Measurements from ENCODE around the gene GET4. TPM values are rescaled to one million over a fixed set of nuclear protein-coding genes. Genes with fewer than 3 reads are reported as not detected.

GET4 gene
- total RNA-seq, 4 donors from 2014 or later = 29.8 to 50.2 (median 38.3) TPM

DNA sequence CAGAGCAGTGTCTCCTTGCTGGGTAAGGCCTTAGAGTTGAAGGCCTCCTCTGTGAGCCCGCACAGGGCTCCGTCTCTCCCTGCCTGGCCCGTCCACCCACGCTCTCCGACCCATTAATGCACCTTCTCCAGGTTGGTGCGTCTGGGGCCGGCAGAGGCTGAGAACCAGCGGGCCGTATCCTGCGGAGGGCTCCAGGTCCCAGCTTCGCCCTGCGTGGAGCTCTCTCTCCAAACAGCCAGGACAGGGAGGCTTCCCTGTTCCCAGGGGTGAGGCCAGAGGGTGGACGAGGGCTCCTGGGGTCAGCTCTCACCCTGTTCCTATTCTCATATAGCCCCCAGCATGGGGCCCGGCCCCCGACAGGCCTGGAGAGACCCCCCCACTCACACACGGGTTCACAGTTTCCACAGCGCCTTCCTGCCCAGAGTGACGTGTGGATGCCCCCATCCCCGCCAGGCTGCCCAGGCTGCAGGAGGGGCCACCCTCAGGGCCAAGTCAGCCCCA lies 34.6 kb downstream of the GET4 start:
- peaks cover 0 to 81% (median 16%) of the 10 kb centered on the region in 4 donors for H3K4me1 ChIP-seq
- peaks cover 0 to 5% of the 10 kb centered on the region in 2 donors for H3K27me3 ChIP-seq
- H3K4me3 ChIP-seq = no peak overlapping the region
- 80 to 85% methylated on average over 11 to 19 of the region's 19 CpGs for WGBS, 2 donors
- TF ChIP-seq EP300 (IDR thresholded peaks at IDR 0.05) (no peak), CTCF (IDR thresholded peaks at IDR 0.05) (no peak), POLR2A (IDR thresholded peaks at IDR 0.05) (no peak)
- DNase-seq (ENCODE audit: low spot score in 2 of 2) = no peak
- H3K27ac ChIP-seq = peak overlapping the region; percentile 13 to 85 (median 54)
- no peaks in the 10 kb centered on the region for H3K36me3 ChIP-seq
- no peaks in the 10 kb centered on the region for H3K9me3 ChIP-seq

GRCh38 chr7:911791-912480 lies 35.6 kb downstream of the GET4 start:
- DNase-seq (ENCODE audit: low spot score in 2 of 2) = no peak
- H3K27me3 ChIP-seq = peaks cover 0 to 5% of the 10 kb centered on the region in 2 donors
- H3K36me3 ChIP-seq = no peaks in the 10 kb centered on the region
- H3K9me3 ChIP-seq = no peaks in the 10 kb centered on the region
- WGBS, 2 donors = 45 to 47% methylated on average over 13 to 31 of the region's 41 CpGs
- no peak overlapping the region for H3K4me3 ChIP-seq
- H3K27ac ChIP-seq = peak overlapping the region; percentile 50 to 85 (median 69)
- peaks cover 0 to 86% (median 17%) of the 10 kb centered on the region in 4 donors for H3K4me1 ChIP-seq
- TF ChIP-seq EP300 (IDR thresholded peaks at IDR 0.05) = peak in 1 of 2 donors; percentile 38
- TF ChIP-seq POLR2A (IDR thresholded peaks at IDR 0.05) = no peak
- TF ChIP-seq CTCF (IDR thresholded peaks at IDR 0.05) = no peak

- no peak overlapping the region for H3K4me3 ChIP-seq
- peaks cover 0 to 66% (median 17%) of the 10 kb centered on the region in 4 donors for H3K4me1 ChIP-seq
- peaks cover 0 to 5% of the 10 kb centered on the region in 2 donors for H3K27me3 ChIP-seq
- TF ChIP-seq CTCF (IDR thresholded peaks at IDR 0.05) (peak in 2 of 5 experiments; percentile 16 to 32), EP300 (IDR thresholded peaks at IDR 0.05) (peak in 1 of 2 donors; percentile 25), POLR2A (IDR thresholded peaks at IDR 0.05) (no peak)
- H3K36me3 ChIP-seq = peaks cover 0 to 9% (median 0%) of the 10 kb centered on the region in 3 donors
- 59 to 61% methylated on average over 24 to 29 of the region's 31 CpGs for WGBS, 2 donors
- peak overlapping the region in 3 of 4 donors; percentile 57 to 80 (median 59) for H3K27ac ChIP-seq
- H3K9me3 ChIP-seq = no peaks in the 10 kb centered on the region
- DNase-seq (ENCODE audit: low spot score in 2 of 2) = no peak
These were observed 37.6 kb downstream of the GET4 start for GRCh38 chr7:913736-914520.

GRCh38 chr7:914521-915194 lies 38.3 kb downstream of the GET4 start:
- peaks cover 0 to 61% (median 17%) of the 10 kb centered on the region in 4 donors for H3K4me1 ChIP-seq
- TF ChIP-seq CTCF (IDR thresholded peaks at IDR 0.05) (no peak), EP300 (IDR thresholded peaks at IDR 0.05) (peak in 1 of 2 donors; percentile 3)
- peak overlapping the region; percentile 56 to 80 (median 58) for H3K27ac ChIP-seq
- 77 to 91% methylated on average over 8 to 14 of the region's 16 CpGs for WGBS, 2 donors
- DNase-seq (ENCODE audit: low spot score in 2 of 2) = no peak
- no peaks in the 10 kb centered on the region for H3K9me3 ChIP-seq
- peaks cover 0 to 4% of the 10 kb centered on the region in 2 donors for H3K27me3 ChIP-seq
- H3K36me3 ChIP-seq = peaks cover 0 to 12% (median 0%) of the 10 kb centered on the region in 3 donors
- H3K4me3 ChIP-seq = no peak overlapping the region
